ENCODE data around the gene ARHGAP26. TPM values are rescaled to one million over a fixed set of nuclear protein-coding genes. Genes with fewer than 3 reads are reported as not detected.

Gene ARHGAP26
- total RNA-seq, 1 experiment from 2014 or later, result 65.5 TPM

- H3K4me1 ChIP-seq (ENCODE audit: control insufficient read depth, insufficient read depth, low read length), result peaks cover 28% of the 10 kb centered on the region; the same call in 1 of the 2 replicates
- no peaks in the 10 kb centered on the region for H3K36me3 ChIP-seq (ENCODE audit: control insufficient read depth, insufficient read depth, low read length)
- DNase-seq (ENCODE audit: low read depth, low spot score), result no peak
- BruUV-seq (replicated peaks), result no TSS peak
- H3K27me3 ChIP-seq (ENCODE audit: control insufficient read depth, insufficient read depth, low read length), result no peaks in the 10 kb centered on the region
- H3K27ac ChIP-seq (ENCODE audit: low read length), result no peak overlapping the region
- H3K9me3 ChIP-seq (ENCODE audit: control insufficient read depth, insufficient read depth, low read depth, low read length), result no peaks in the 10 kb centered on the region
- CTCF ChIA-PET, result no interaction called here
- in situ Hi-C loops (cut with HindIII; ENCODE audit: low pct_unique_long_range_greater_than_20kb, low sequenced_read_pairs), result no loop called here
- no peak for ATAC-seq
- no peak overlapping the region for H3K4me3 ChIP-seq (ENCODE audit: low read depth in 2 of 2, low read length in 2 of 2)
- TF ChIP-seq TCF7L2 (IDR thresholded peaks at IDR 0.05; ENCODE audit: low read depth, low read length) (no peak), SIN3A (IDR thresholded peaks at IDR 0.05; ENCODE audit: borderline replicate concordance, insufficient read depth, low read depth, low read length) (no peak)
- intact Hi-C loops (cut with micrococcal nuclease; ENCODE audit: unreplicated experiment), result no loop called here
- POLR2A ChIA-PET, result interaction anchor here (0.7 kb wide), 1 partner anchor 22 kb away, joined by 7 read pairs; no protein-coding TSS in a partner anchor
Measured at GRCh38 chr5:142792865-142793232, 22.7 kb downstream of the ARHGAP26 start.

- no peak for DNase-seq (ENCODE audit: low read depth, low spot score)
- Histone ChIP-seq H3K4me3 (ENCODE audit: low read depth in 2 of 2, low read length in 2 of 2) (no peak overlapping the region), H3K27ac (ENCODE audit: low read length) (no peak overlapping the region), H3K9me3 (ENCODE audit: control insufficient read depth, insufficient read depth, low read depth, low read length) (no peaks in the 10 kb centered on the region), H3K27me3 (ENCODE audit: control insufficient read depth, insufficient read depth, low read length) (no peaks in the 10 kb centered on the region), H3K36me3 (ENCODE audit: control insufficient read depth, insufficient read depth, low read length) (no peaks in the 10 kb centered on the region), H3K4me1 (ENCODE audit: control insufficient read depth, insufficient read depth, low read length) (peaks cover 38% of the 10 kb centered on the region; the same call in 1 of the 2 replicates)
- intact Hi-C loops (cut with micrococcal nuclease; ENCODE audit: unreplicated experiment), result no loop called here
- TF ChIP-seq POLR2AphosphoS5 (IDR thresholded peaks at IDR 0.05; ENCODE audit: low read depth, low read length) (no peak), CTCF (IDR thresholded peaks at IDR 0.05) (no peak), REST (IDR thresholded peaks at IDR 0.05; ENCODE audit: insufficient read depth in 1 of 2, low read depth in 2 of 2, low read length in 1 of 2) (no peak), SIN3A (IDR thresholded peaks at IDR 0.05; ENCODE audit: borderline replicate concordance, insufficient read depth, low read depth, low read length) (no peak), TCF7L2 (IDR thresholded peaks at IDR 0.05; ENCODE audit: low read depth, low read length) (no peak)
- ChIA-PET CTCF (no interaction called here), POLR2A (no interaction called here)
- no TSS peak for BruUV-seq (replicated peaks)
- in situ Hi-C loops (cut with HindIII; ENCODE audit: low pct_unique_long_range_greater_than_20kb, low sequenced_read_pairs), result no loop called here
- no peak for ATAC-seq
Measured at GRCh38 chr5:142794537-142794936, 24.4 kb downstream of the ARHGAP26 start.

GRCh38 chr5:142795251-142795650 is 25.1 kb downstream of the ARHGAP26 start:
- Histone ChIP-seq H3K27me3 (ENCODE audit: control insufficient read depth, insufficient read depth, low read length) (no peaks in the 10 kb centered on the region), H3K27ac (ENCODE audit: low read length) (peak overlapping the region; percentile 49; the same call in 1 of the 2 replicates), H3K36me3 (ENCODE audit: control insufficient read depth, insufficient read depth, low read length) (no peaks in the 10 kb centered on the region), H3K4me3 (ENCODE audit: low read depth in 2 of 2, low read length in 2 of 2) (no peak overlapping the region), H3K9me3 (ENCODE audit: control insufficient read depth, insufficient read depth, low read depth, low read length) (no peaks in the 10 kb centered on the region), H3K4me1 (ENCODE audit: control insufficient read depth, insufficient read depth, low read length) (peaks cover 44% of the 10 kb centered on the region)
- BruUV-seq (replicated peaks), result no TSS peak
- ATAC-seq (no peak), DNase-seq (ENCODE audit: low read depth, low spot score) (no peak)
- intact Hi-C loops (cut with micrococcal nuclease; ENCODE audit: unreplicated experiment) (no loop called here), in situ Hi-C loops (cut with HindIII; ENCODE audit: low pct_unique_long_range_greater_than_20kb, low sequenced_read_pairs) (no loop called here)
- ChIA-PET POLR2A (no interaction called here), CTCF (no interaction called here)
- no peak for TF ChIP-seq POLR2AphosphoS5 (IDR thresholded peaks at IDR 0.05; ENCODE audit: low read depth, low read length)
- TF ChIP-seq TCF7L2 (IDR thresholded peaks at IDR 0.05; ENCODE audit: low read depth, low read length), result no peak
- TF ChIP-seq SIN3A (IDR thresholded peaks at IDR 0.05; ENCODE audit: borderline replicate concordance, insufficient read depth, low read depth, low read length), result no peak
- no peak for TF ChIP-seq REST (IDR thresholded peaks at IDR 0.05; ENCODE audit: insufficient read depth in 1 of 2, low read depth in 2 of 2, low read length in 1 of 2)
- TF ChIP-seq CTCF (IDR thresholded peaks at IDR 0.05), result no peak
